T-helper 2 cell treated with Interferon-gamma antibody and Interleukin-4, amounts not matched to agents 5 μg/mL and 100 μg/mL, for 36 hours (primary cell): ENCODE data around the gene METTL2B.
A peak's percentile ranks its signal among the peaks of the same experiment; 100 is the strongest.
"Not testable (repeated sequence)": the region's sequence is repeated elsewhere in the genome, so short reads cannot be mapped to it uniquely, and the experiment has no call there.

Experiments
- DNase-seq: peaks from one replicate; pipeline ENCODE4 v3.0.0; 2021; ENCODE audit warnings: low spot score
- H3K27ac Mint-ChIP-seq: one replicate; pipeline ENCODE4 v1.8.0; 2021; ENCODE audit warnings: mild to moderate bottlenecking, mixed read lengths
- H3K27me3 Mint-ChIP-seq: one replicate; pipeline ENCODE4 v1.8.0; 2021; ENCODE audit warnings: low read depth, mixed read lengths
- H3K36me3 Mint-ChIP-seq: one replicate; pipeline ENCODE4 v1.8.0; 2021; ENCODE audit warnings: low read depth, mixed read lengths
- H3K4me1 Mint-ChIP-seq: one replicate; pipeline ENCODE4 v1.8.0; 2021; ENCODE audit warnings: low read depth, mixed read lengths
- H3K4me3 Mint-ChIP-seq: one replicate; pipeline ENCODE4 v1.8.0; 2022; ENCODE audit warnings: mild to moderate bottlenecking, moderate library complexity, mixed read lengths
- H3K9me3 Mint-ChIP-seq: one replicate; pipeline ENCODE4 v1.8.0; 2021; ENCODE audit warnings: mixed read lengths

Gene METTL2B

GRCh38 chr7:128525584-128525983 lies 49.0 kb downstream of the METTL2B start:
- not testable (repeated sequence) for H3K36me3 Mint-ChIP-seq, H3K9me3 Mint-ChIP-seq, DNase-seq, H3K27me3 Mint-ChIP-seq, H3K4me3 Mint-ChIP-seq
- peaks cover 12% of the 10 kb centered on the region for H3K4me1 Mint-ChIP-seq
- H3K27ac Mint-ChIP-seq: peak overlapping the region; percentile 24

GRCh38 chr7:128526062-128526466 lies 49.5 kb downstream of the METTL2B start:
- not testable (repeated sequence) for H3K27ac Mint-ChIP-seq, H3K36me3 Mint-ChIP-seq
- H3K4me1 Mint-ChIP-seq: peaks cover 12% of the 10 kb centered on the region

GRCh38 chr7:128529191-128529590 lies 52.6 kb downstream of the METTL2B start:
- DNase-seq, H3K27me3 Mint-ChIP-seq, H3K27ac Mint-ChIP-seq, H3K9me3 Mint-ChIP-seq: not testable (repeated sequence)
- Mint-ChIP-seq H3K4me1 (peaks cover 20% of the 10 kb centered on the region), H3K36me3 (peaks cover 12% of the 10 kb centered on the region), H3K4me3 (peak overlapping the region; percentile 18)

More at GRCh38 chr7:128526062-128526466, 49.5 kb downstream of the METTL2B start:
- not testable (repeated sequence) for DNase-seq, H3K9me3 Mint-ChIP-seq, H3K4me3 Mint-ChIP-seq, H3K27me3 Mint-ChIP-seq

- H3K27me3 Mint-ChIP-seq, H3K9me3 Mint-ChIP-seq: not testable (repeated sequence)
- H3K36me3 Mint-ChIP-seq: peaks cover 17% of the 10 kb centered on the region
- H3K27ac Mint-ChIP-seq: peak overlapping the region; percentile 90
- H3K4me3 Mint-ChIP-seq: peak overlapping the region; percentile 92
- H3K4me1 Mint-ChIP-seq: peaks cover 25% of the 10 kb centered on the region
- peak; percentile 30 for DNase-seq
Observed at GRCh38 chr7:128530121-128530854, 53.7 kb downstream of the METTL2B start.

GRCh38 chr7:128530855-128531104 lies 54.2 kb downstream of the METTL2B start:
- Mint-ChIP-seq H3K4me3 (no peak overlapping the region), H3K4me1 (peaks cover 29% of the 10 kb centered on the region), H3K36me3 (peaks cover 18% of the 10 kb centered on the region), H3K27ac (no peak overlapping the region), H3K27me3 (no peaks in the 10 kb centered on the region), H3K9me3 (no peaks in the 10 kb centered on the region)
- no peak for DNase-seq

- Mint-ChIP-seq H3K4me1 (peaks cover 29% of the 10 kb centered on the region), H3K36me3 (peaks cover 18% of the 10 kb centered on the region), H3K4me3 (peak overlapping the region; percentile 43), H3K27ac (peak overlapping the region; percentile 63)
- H3K27me3 Mint-ChIP-seq, H3K9me3 Mint-ChIP-seq: not testable (repeated sequence)
- peak; percentile 79 for DNase-seq
Observed at GRCh38 chr7:128531105-128531954, 54.8 kb downstream of the METTL2B start.

GRCh38 chr7:128531955-128532478 lies 55.5 kb downstream of the METTL2B start:
- Mint-ChIP-seq H3K36me3 (peaks cover 20% of the 10 kb centered on the region), H3K4me1 (peaks cover 29% of the 10 kb centered on the region), H3K27ac (peak overlapping the region; percentile 90), H3K4me3 (peak overlapping the region; percentile 88)
- peak; percentile 33 for DNase-seq
- H3K27me3 Mint-ChIP-seq, H3K9me3 Mint-ChIP-seq: not testable (repeated sequence)

- H3K4me1 Mint-ChIP-seq: peaks cover 32% of the 10 kb centered on the region
- H3K4me3 Mint-ChIP-seq: peak overlapping the region; percentile 88
- H3K9me3 Mint-ChIP-seq, H3K27me3 Mint-ChIP-seq, DNase-seq: not testable (repeated sequence)
- H3K27ac Mint-ChIP-seq: peak overlapping the region; percentile 90
- H3K36me3 Mint-ChIP-seq: peaks cover 22% of the 10 kb centered on the region
Observed at GRCh38 chr7:128532956-128533355, 56.4 kb downstream of the METTL2B start.

- H3K9me3 Mint-ChIP-seq, H3K27me3 Mint-ChIP-seq, DNase-seq, H3K4me3 Mint-ChIP-seq: not testable (repeated sequence)
- Mint-ChIP-seq H3K36me3 (peaks cover 42% of the 10 kb centered on the region), H3K4me1 (peaks cover 26% of the 10 kb centered on the region), H3K27ac (peak overlapping the region; percentile 60)
Observed at GRCh38 chr7:128537410-128537809, 60.9 kb downstream of the METTL2B start.

GRCh38 chr7:128542530-128542929 lies 66.0 kb downstream of the METTL2B start:
- H3K27me3 Mint-ChIP-seq, H3K4me3 Mint-ChIP-seq, H3K4me1 Mint-ChIP-seq, DNase-seq, H3K9me3 Mint-ChIP-seq, H3K27ac Mint-ChIP-seq: not testable (repeated sequence)
- H3K36me3 Mint-ChIP-seq: peaks cover 41% of the 10 kb centered on the region

- DNase-seq, H3K9me3 Mint-ChIP-seq, H3K27me3 Mint-ChIP-seq, H3K4me1 Mint-ChIP-seq: not testable (repeated sequence)
- H3K27ac Mint-ChIP-seq: peak overlapping the region; percentile 74
- H3K36me3 Mint-ChIP-seq: peaks cover 39% of the 10 kb centered on the region
- H3K4me3 Mint-ChIP-seq: peak overlapping the region; percentile 21
Observed at GRCh38 chr7:128543300-128543699, 66.8 kb downstream of the METTL2B start.

- H3K27me3 Mint-ChIP-seq, H3K27ac Mint-ChIP-seq, DNase-seq, H3K4me1 Mint-ChIP-seq, H3K4me3 Mint-ChIP-seq, H3K9me3 Mint-ChIP-seq: not testable (repeated sequence)
- peaks cover 25% of the 10 kb centered on the region for H3K36me3 Mint-ChIP-seq
Observed at GRCh38 chr7:128546319-128546851, 69.8 kb downstream of the METTL2B start.

- no peaks in the 10 kb centered on the region for H3K27me3 Mint-ChIP-seq
- H3K9me3 Mint-ChIP-seq: no peaks in the 10 kb centered on the region
- peaks cover 16% of the 10 kb centered on the region for H3K36me3 Mint-ChIP-seq
- H3K4me1 Mint-ChIP-seq: peaks cover 2% of the 10 kb centered on the region
- H3K4me3 Mint-ChIP-seq: no peak overlapping the region
- DNase-seq: no peak
- no peak overlapping the region for H3K27ac Mint-ChIP-seq
Observed at GRCh38 chr7:128550920-128551319, 74.4 kb downstream of the METTL2B start.

- not testable (repeated sequence) for H3K27me3 Mint-ChIP-seq, H3K27ac Mint-ChIP-seq, H3K9me3 Mint-ChIP-seq
Observed at GRCh38 chr7:128554394-128554793, 77.8 kb downstream of the METTL2B start.

More at GRCh38 chr7:128554394-128554793, 77.8 kb downstream of the METTL2B start:
- not testable (repeated sequence) for DNase-seq, H3K36me3 Mint-ChIP-seq, H3K4me3 Mint-ChIP-seq, H3K4me1 Mint-ChIP-seq
